Heart right ventricle (tissue), 16 donors: ENCODE results near the gene IL31RA. TPM values are rescaled to one million over a fixed set of nuclear protein-coding genes. Genes with fewer than 3 reads are reported as not detected.
A peak's percentile ranks its signal among the peaks of the same experiment; 100 is the strongest.

Experiments used
- ATAC-seq, 8 donors: fragments of 200-7000 bp; cut with Tn5 transposase; one replicate each; pipeline ENCODE4 v1.9.1; 2020; ENCODE audit warnings: mild to moderate bottlenecking in 8 of 8, moderate library complexity in 8 of 8, moderate number of reproducible peaks in 1 of 8
- DNase-seq, 2 donors: peaks; one replicate each; pipeline ENCODE4 v3.0.0-alpha.2; 2020
- H3K27ac ChIP-seq, 10 donors: fragments of 200-600 bp; sonication (generic) in 2 of 10; one replicate each; pipeline versions ENCODE4 v1.5.0 to v1.8.0; 2020 to 2022; ENCODE audit warnings: mild to moderate bottlenecking in 3 of 10
- H3K27me3 ChIP-seq, 7 donors: fragments of 200-600 bp; one replicate each; pipeline ENCODE4 v1.8.0; 2021 to 2022; ENCODE audit warnings: mild to moderate bottlenecking in 2 of 7
- H3K36me3 ChIP-seq, 9 donors: fragments of 200-600 bp; sonication (generic) in 1 of 9; one replicate each; pipeline versions ENCODE4 v1.5.0 to v1.8.0; 2020 to 2022; ENCODE audit warnings: mild to moderate bottlenecking in 2 of 9
- H3K4me1 ChIP-seq, 9 donors: fragments of 200-600 bp; sonication (generic) in 1 of 9; one replicate each; pipeline versions ENCODE4 v1.5.0 to v1.8.0; 2020 to 2022; ENCODE audit warnings: mild to moderate bottlenecking in 4 of 9
- H3K4me3 ChIP-seq, 10 donors: fragments of 200-600 bp; sonication (generic) in 2 of 10; one replicate each; pipeline versions ENCODE4 v1.5.0 to v1.8.0; 2020 to 2022; ENCODE audit warnings: mild to moderate bottlenecking in 7 of 10, moderate library complexity in 2 of 10
- H3K9me3 ChIP-seq, 11 donors: fragments of 200-600 bp in 10 of 11; sonication (generic) in 2 of 11; one replicate each; pipeline versions ENCODE4 v1.5.0 to v1.8.0; 2013 to 2022; ENCODE audit warnings: mild to moderate bottlenecking in 2 of 11, control low read depth in 1 of 11, moderate library complexity in 1 of 11
- CTCF ChIP-seq, 9 donors: fragments of 200-600 bp; sonication (generic) in 2 of 9; IDR thresholded peaks; one replicate each; pipeline versions ENCODE4 v1.5.0 to v1.8.0; 2021 to 2022; ENCODE audit warnings: antibody characterized with exemption in 9 of 9, mild to moderate bottlenecking in 5 of 9, moderate library complexity in 1 of 9
- WGBS, 2 donors: extraction: QIAGEN DNeasy Blood & Tissue Kit; methylation state at CpG; one replicate each; pipeline ENCODE4 v1.1.7; 2013; ENCODE audit warnings: inconsistent platforms in 1 of 2; 5-methylcytosine and 5-hydroxymethylcytosine counted together
- intact Hi-C, 10 donors: fragments of 100-400 bp; cut with DNase I; formaldehyde crosslinking; loops; one replicate each; pipeline versions ENCODE4 v1.11.1 to v1.14.2; 2022
- polyA plus RNA-seq, 2 donors: library from polyadenylated mRNA; stranded (reverse); fragments of 200-250 nt; gene quantifications; one replicate each; pipeline ENCODE4 v1.2.3, GENCODE V29; 2013
- total RNA-seq, 10 donors: library from RNA; stranded (reverse); fragmentation: NEBNext Ultra II Directional in 3 of 10; extraction: Animal tissue kit (Norgen Biotek cat#: 25700) in 3 of 10; gene quantifications; one replicate each; pipeline versions ENCODE4 v1.2.1 to v1.2.4, GENCODE V29; 2021 to 2023
- donor health status: Arrhythmogenic right ventricular cardiomyopathy.
- donor health status: ischemic (EF 13 %, LVEDD 7.1; RV severe dilation, severe dysfunction).
- donor health status: healthy with polysubstance abuse.
- donor health status: DM: no; HTN: yes; CAD: no.
- donor health status: DM: no; HTN: no; CAD: no.
- donor health status: ischemic (EF 25% LVEDD 6.9; RV normal size, moderate dysfunction).
- donor health status: ischemic (EF 25% LVEDD 5.7; RV mildly dilated, moderate dysfunction).
- donor health status: healthy.
- donor health status: DM: yes; HTN: yes; CAD: no.
- donor health status: Ischemic cardiomyopathy.
- donor health status: ischemic (EF 35%, LVEDD 5.7; RV mildly dilated, moderate dysfunction).
- donor health status: nonischemic (EF 11% LVEDD 7.7; RV severe dilation, severe dysfunction).
- donor health status: DM: yes; HTN: yes; CAD: no.
- donor health status: PGD.
- donor health status: ischemic (EF 29% LVEDD 5.4; RV normal size, mild dysfunction).
- donor health status: nonischemic (EF 23%, LVEDD 6.1; RV moderate dilation, normal function).

The IL31RA gene
- total and polyA plus RNA-seq, 12 donors: 0.06 to 1.6 (median 0.76) TPM; not detected in 3

- WGBS, 2 donors: 92 to 93% methylated on average over 6 of the region's 6 CpGs
- Histone ChIP-seq H3K4me3 (no peak overlapping the region), H3K36me3 (no peaks in the 10 kb centered on the region), H3K4me1 (peaks cover 0 to 24% (median 0%) of the 10 kb centered on the region in 9 donors), H3K27ac (no peak overlapping the region), H3K9me3 (no peaks in the 10 kb centered on the region), H3K27me3 (no peaks in the 10 kb centered on the region)
- peak in 1 of 8 donors; percentile 37 for ATAC-seq
- no peak for DNase-seq
- TF ChIP-seq CTCF (IDR thresholded peaks at IDR 0.05): no peak
- intact Hi-C loops: no loop called here
These were observed 48.2 kb downstream of the IL31RA start for GRCh38 chr5:55899344-55899743.

- no peak overlapping the region for H3K27ac ChIP-seq
- H3K4me3 ChIP-seq: no peak overlapping the region
- WGBS, 2 donors: 91 to 100% methylated on average over 1 of the region's 1 CpG
- H3K9me3 ChIP-seq: no peaks in the 10 kb centered on the region
- DNase-seq: no peak
- H3K27me3 ChIP-seq: no peaks in the 10 kb centered on the region
- no peak for TF ChIP-seq CTCF (IDR thresholded peaks at IDR 0.05)
- intact Hi-C loops: no loop called here
- peaks cover 0 to 27% (median 0%) of the 10 kb centered on the region in 9 donors for H3K4me1 ChIP-seq
- no peaks in the 10 kb centered on the region for H3K36me3 ChIP-seq
- no peak for ATAC-seq
These were observed 48.9 kb downstream of the IL31RA start for GRCh38 chr5:55900068-55900467.

- Histone ChIP-seq H3K4me1 (peaks cover 0 to 27% (median 0%) of the 10 kb centered on the region in 9 donors), H3K36me3 (no peaks in the 10 kb centered on the region), H3K4me3 (no peak overlapping the region), H3K9me3 (no peaks in the 10 kb centered on the region), H3K27ac (no peak overlapping the region), H3K27me3 (no peaks in the 10 kb centered on the region)
- intact Hi-C loops: no loop called here
- no peak for DNase-seq
- ATAC-seq: no peak
- TF ChIP-seq CTCF (IDR thresholded peaks at IDR 0.05): no peak
These were observed 49.6 kb downstream of the IL31RA start for GRCh38 chr5:55900776-55901175.

DNA sequence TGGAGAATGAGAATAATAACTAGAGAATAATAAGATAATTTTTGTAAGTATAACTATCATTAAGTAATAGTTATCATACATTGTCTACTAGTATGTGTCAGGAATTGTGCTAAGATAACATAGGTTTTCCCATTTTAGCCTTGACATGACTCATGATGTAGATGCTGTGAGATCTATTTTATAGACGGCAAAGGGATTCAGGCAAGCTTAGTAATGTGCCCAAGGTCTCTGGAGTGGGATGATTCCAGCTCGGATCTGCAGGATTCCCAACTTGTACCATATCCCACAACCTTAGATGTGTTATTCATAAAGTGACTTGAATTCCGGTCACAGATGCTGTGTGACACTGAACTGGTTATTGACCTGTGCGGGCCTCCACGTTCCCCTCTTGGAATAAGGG, 51.5 kb downstream of the IL31RA start:
- no peak overlapping the region for H3K4me3 ChIP-seq
- no peak for ATAC-seq

More for the DNA sequence above, 51.5 kb downstream of the IL31RA start:
- Histone ChIP-seq H3K9me3 (no peaks in the 10 kb centered on the region), H3K36me3 (no peaks in the 10 kb centered on the region), H3K4me1 (peaks cover 0 to 20% (median 0%) of the 10 kb centered on the region in 9 donors), H3K27ac (no peak overlapping the region), H3K27me3 (no peaks in the 10 kb centered on the region)
- 84 to 91% methylated on average over 5 of the region's 5 CpGs for WGBS, 2 donors
- intact Hi-C loops: no loop called here
- DNase-seq: no peak
- no peak for TF ChIP-seq CTCF (IDR thresholded peaks at IDR 0.05)
